Measurements from ENCODE around the gene CBX8.

- TF ChIP-seq CTCF (IDR thresholded peaks at IDR 0.05) (no peak), ZFX (IDR thresholded peaks at IDR 0.05; ENCODE audit: borderline replicate concordance) (no peak)
These were observed 35.6 kb upstream of the CBX8 start for GRCh38 chr17:79832218-79833109.

Data from 22Rv1 (cell line).